ENCODE data around the gene HUS1.

Gene HUS1

GRCh38 chr7:47968847-47969774 is 10.3 kb downstream of the HUS1 start:
- Histone ChIP-seq H3K36me3 (ENCODE audit: control insufficient read depth, low read length) (peaks cover 89% of the 10 kb centered on the region), H3F3A (ENCODE audit: control insufficient read depth, insufficient read depth) (peaks cover 18% of the 10 kb centered on the region), H3K27ac (ENCODE audit: low read depth, low read length) (no peak overlapping the region), H3K4me3 (ENCODE audit: low read length) (no peak overlapping the region), H3K4me1 (ENCODE audit: control insufficient read depth, low read length) (peaks cover 14% of the 10 kb centered on the region), H3K9me2 (replicated peaks; ENCODE audit: control insufficient read depth, low read length) (no peaks in the 10 kb centered on the region), H3K27me3 (ENCODE audit: control insufficient read depth, low read length) (no peaks in the 10 kb centered on the region), H3K9me3 (ENCODE audit: control insufficient read depth, insufficient read depth, low read length) (no peaks in the 10 kb centered on the region), H4K20me1 (ENCODE audit: control insufficient read depth, insufficient read depth, low read depth, low read length) (no peaks in the 10 kb centered on the region), H3K4me2 (ENCODE audit: low read length) (no peak overlapping the region), H3K79me2 (ENCODE audit: control insufficient read depth, low read length) (no peaks in the 10 kb centered on the region)
- TF ChIP-seq EZH2phosphoT487 (IDR thresholded peaks at IDR 0.05; ENCODE audit: borderline replicate concordance, low read length): no peak
- TF ChIP-seq, protein P1, sequence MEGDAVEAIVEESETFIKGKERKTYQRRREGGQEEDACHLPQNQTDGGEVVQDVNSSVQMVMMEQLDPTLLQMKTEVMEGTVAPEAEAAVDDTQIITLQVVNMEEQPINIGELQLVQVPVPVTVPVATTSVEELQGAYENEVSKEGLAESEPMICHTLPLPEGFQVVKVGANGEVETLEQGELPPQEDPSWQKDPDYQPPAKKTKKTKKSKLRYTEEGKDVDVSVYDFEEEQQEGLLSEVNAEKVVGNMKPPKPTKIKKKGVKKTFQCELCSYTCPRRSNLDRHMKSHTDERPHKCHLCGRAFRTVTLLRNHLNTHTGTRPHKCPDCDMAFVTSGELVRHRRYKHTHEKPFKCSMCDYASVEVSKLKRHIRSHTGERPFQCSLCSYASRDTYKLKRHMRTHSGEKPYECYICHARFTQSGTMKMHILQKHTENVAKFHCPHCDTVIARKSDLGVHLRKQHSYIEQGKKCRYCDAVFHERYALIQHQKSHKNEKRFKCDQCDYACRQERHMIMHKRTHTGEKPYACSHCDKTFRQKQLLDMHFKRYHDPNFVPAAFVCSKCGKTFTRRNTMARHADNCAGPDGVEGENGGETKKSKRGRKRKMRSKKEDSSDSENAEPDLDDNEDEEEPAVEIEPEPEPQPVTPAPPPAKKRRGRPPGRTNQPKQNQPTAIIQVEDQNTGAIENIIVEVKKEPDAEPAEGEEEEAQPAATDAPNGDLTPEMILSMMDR (IDR thresholded peaks at IDR 0.05; ENCODE audit: low read depth, low read length, poor library complexity, severe bottlenecking): peak; percentile 97

- H3K36me3 ChIP-seq (ENCODE audit: control insufficient read depth, low read length): peaks cover 87% of the 10 kb centered on the region
- no peak overlapping the region for H3K4me3 ChIP-seq (ENCODE audit: low read length)
- no peak overlapping the region for H3K27ac ChIP-seq (ENCODE audit: low read depth, low read length)
- no peaks in the 10 kb centered on the region for H3K79me2 ChIP-seq (ENCODE audit: control insufficient read depth, low read length)
- no peaks in the 10 kb centered on the region for H3K9me3 ChIP-seq (ENCODE audit: control insufficient read depth, insufficient read depth, low read length)
- peaks cover 14% of the 10 kb centered on the region for H3K4me1 ChIP-seq (ENCODE audit: control insufficient read depth, low read length)
- peaks cover 18% of the 10 kb centered on the region for H3F3A ChIP-seq (ENCODE audit: control insufficient read depth, insufficient read depth)
- H3K4me2 ChIP-seq (ENCODE audit: low read length): no peak overlapping the region
- no peaks in the 10 kb centered on the region for H4K20me1 ChIP-seq (ENCODE audit: control insufficient read depth, insufficient read depth, low read depth, low read length)
- TF ChIP-seq EZH2phosphoT487 (IDR thresholded peaks at IDR 0.05; ENCODE audit: borderline replicate concordance, low read length): no peak
- TF ChIP-seq, protein P1 (IDR thresholded peaks at IDR 0.05; ENCODE audit: low read depth, low read length, poor library complexity, severe bottlenecking): no peak
- no peaks in the 10 kb centered on the region for H3K27me3 ChIP-seq (ENCODE audit: control insufficient read depth, low read length)
- H3K9me2 ChIP-seq (replicated peaks; ENCODE audit: control insufficient read depth, low read length): no peaks in the 10 kb centered on the region
Observed at GRCh38 chr7:47967708-47968107, 11.7 kb downstream of the HUS1 start.

GRCh38 chr7:47967123-47967522 is 12.3 kb downstream of the HUS1 start:
- Histone ChIP-seq H3K79me2 (ENCODE audit: control insufficient read depth, low read length) (no peaks in the 10 kb centered on the region), H3K27ac (ENCODE audit: low read depth, low read length) (no peak overlapping the region), H3K4me2 (ENCODE audit: low read length) (no peak overlapping the region), H3F3A (ENCODE audit: control insufficient read depth, insufficient read depth) (peaks cover 14% of the 10 kb centered on the region; the same call in 1 of the 2 replicates), H3K4me3 (ENCODE audit: low read length) (no peak overlapping the region), H3K27me3 (ENCODE audit: control insufficient read depth, low read length) (no peaks in the 10 kb centered on the region), H3K9me3 (ENCODE audit: control insufficient read depth, insufficient read depth, low read length) (no peaks in the 10 kb centered on the region), H3K9me2 (replicated peaks; ENCODE audit: control insufficient read depth, low read length) (no peaks in the 10 kb centered on the region), H3K36me3 (ENCODE audit: control insufficient read depth, low read length) (peaks cover 88% of the 10 kb centered on the region), H4K20me1 (ENCODE audit: control insufficient read depth, insufficient read depth, low read depth, low read length) (no peaks in the 10 kb centered on the region), H3K4me1 (ENCODE audit: control insufficient read depth, low read length) (peaks cover 14% of the 10 kb centered on the region)
- TF ChIP-seq EZH2phosphoT487 (IDR thresholded peaks at IDR 0.05; ENCODE audit: borderline replicate concordance, low read length): no peak
- TF ChIP-seq, protein P1 (IDR thresholded peaks at IDR 0.05; ENCODE audit: low read depth, low read length, poor library complexity, severe bottlenecking): no peak
